DND-41 (cell line): ENCODE data around the gene ONECUT1.

Experiments used
- CTCF ChIP-seq: IDR thresholded peaks from 2 replicates; pipeline ENCODE4 v1.5.1; 2012; ENCODE audit warnings: borderline replicate concordance, low read length, moderate library complexity, mild to moderate bottlenecking; ENCODE audit not compliant: poor library complexity, severe bottlenecking; ENCODE audit errors: extremely low read depth
- EZH2 ChIP-seq: IDR thresholded peaks from 3 replicates; pipeline ENCODE4 v1.6.1; 2012; ENCODE audit warnings: borderline replicate concordance, low read depth, mild to moderate bottlenecking, moderate library complexity, low read length, inconsistent platforms; ENCODE audit not compliant: severe bottlenecking

GRCh38 chr15:52765785-52766184, 24.4 kb downstream of the ONECUT1 start:
- TF ChIP-seq EZH2 (no peak), CTCF (no peak)
